Measurements from ENCODE around the gene CFAP57.

The CFAP57 gene

GRCh38 chr1:43271186-43272118, 99.3 kb downstream of the CFAP57 start:
- intact Hi-C loops (cut with DNase I) = no loop called here
- DNase-seq = peak in 8 of 42 donors; percentile 16 to 43 (median 30)

GRCh38 chr1:43272161-43272560, 100.0 kb downstream of the CFAP57 start:
- intact Hi-C loops (cut with DNase I) = no loop called here
- DNase-seq = peak; percentile 54 to 91 (median 81)

- DNase-seq = peak in 6 of 42 donors; percentile 15 to 36 (median 22)
- intact Hi-C loops (cut with DNase I) = no loop called here
Observed at GRCh38 chr1:43272576-43273571, 100.7 kb downstream of the CFAP57 start.

GRCh38 chr1:43273708-43274107, 101.6 kb downstream of the CFAP57 start:
- DNase-seq = peak in 5 of 42 donors; percentile 1 to 13 (median 7)

GRCh38 chr1:43274125-43274803, 102.1 kb downstream of the CFAP57 start:
- DNase-seq = peak in 5 of 42 donors; percentile 12 to 38 (median 24)
- intact Hi-C loops (cut with DNase I) = no loop called here

More at GRCh38 chr1:43273708-43274107, 101.6 kb downstream of the CFAP57 start:
- intact Hi-C loops (cut with DNase I) = no loop called here

GRCh38 chr1:43274804-43275180, 102.7 kb downstream of the CFAP57 start:
- peak in 4 of 42 donors; percentile 5 to 25 (median 14) for DNase-seq
- intact Hi-C loops (cut with DNase I) = no loop called here

- intact Hi-C loops (cut with DNase I) = no loop called here
Observed at GRCh38 chr1:43275826-43276620, 103.9 kb downstream of the CFAP57 start.

GRCh38 chr1:43276673-43277072, 104.5 kb downstream of the CFAP57 start:
- intact Hi-C loops (cut with DNase I) = no loop called here
- peak in 4 of 42 donors; percentile 5 to 14 (median 10) for DNase-seq

More at GRCh38 chr1:43275826-43276620, 103.9 kb downstream of the CFAP57 start:
- peak in 7 of 42 donors; percentile 6 to 35 (median 13) for DNase-seq

- DNase-seq = peak in 4 of 42 donors; percentile 10 to 16 (median 12)
- intact Hi-C loops (cut with DNase I) = no loop called here
Observed at GRCh38 chr1:43277116-43277876, 105.2 kb downstream of the CFAP57 start.

GRCh38 chr1:43279161-43279560, 107.0 kb downstream of the CFAP57 start:
- DNase-seq = no peak
- intact Hi-C loops (cut with DNase I) = no loop called here

- peak in 2 of 42 donors; percentile 8 to 11 for DNase-seq
- intact Hi-C loops (cut with DNase I) = no loop called here
Observed at GRCh38 chr1:43279666-43280065, 107.5 kb downstream of the CFAP57 start.

- peak in 1 of 42 donors; percentile 11 for DNase-seq
- intact Hi-C loops (cut with DNase I) = no loop called here
Observed at GRCh38 chr1:43280692-43281091, 108.6 kb downstream of the CFAP57 start.

- DNase-seq = peak in 4 of 42 donors; percentile 3 to 39 (median 34)
- intact Hi-C loops (cut with DNase I) = no loop called here
Observed at GRCh38 chr1:43282220-43283195, 110.4 kb downstream of the CFAP57 start.

GRCh38 chr1:43284065-43284464, 111.9 kb downstream of the CFAP57 start:
- intact Hi-C loops (cut with DNase I) = no loop called here

GRCh38 chr1:43284546-43285110, 112.5 kb downstream of the CFAP57 start:
- DNase-seq = peak in 1 of 42 donors; percentile 8
- intact Hi-C loops (cut with DNase I) = no loop called here

More at GRCh38 chr1:43284065-43284464, 111.9 kb downstream of the CFAP57 start:
- peak in 2 of 42 donors; percentile 8 to 10 for DNase-seq

All from head of caudate nucleus (tissue), 42 donors.